NT2/D1 (cell line): ENCODE data around the gene ELL2.

Source experiments
- SUZ12 ChIP-seq: IDR thresholded peaks from 2 replicates; pipeline ENCODE4 v1.6.1; 2011; ENCODE audit not compliant: insufficient read length, insufficient read depth; ENCODE audit errors: extremely low read depth
- YY1 ChIP-seq: IDR thresholded peaks from 2 replicates; pipeline ENCODE4 v1.6.1; 2011; ENCODE audit not compliant: insufficient read length, insufficient read depth

DNA sequence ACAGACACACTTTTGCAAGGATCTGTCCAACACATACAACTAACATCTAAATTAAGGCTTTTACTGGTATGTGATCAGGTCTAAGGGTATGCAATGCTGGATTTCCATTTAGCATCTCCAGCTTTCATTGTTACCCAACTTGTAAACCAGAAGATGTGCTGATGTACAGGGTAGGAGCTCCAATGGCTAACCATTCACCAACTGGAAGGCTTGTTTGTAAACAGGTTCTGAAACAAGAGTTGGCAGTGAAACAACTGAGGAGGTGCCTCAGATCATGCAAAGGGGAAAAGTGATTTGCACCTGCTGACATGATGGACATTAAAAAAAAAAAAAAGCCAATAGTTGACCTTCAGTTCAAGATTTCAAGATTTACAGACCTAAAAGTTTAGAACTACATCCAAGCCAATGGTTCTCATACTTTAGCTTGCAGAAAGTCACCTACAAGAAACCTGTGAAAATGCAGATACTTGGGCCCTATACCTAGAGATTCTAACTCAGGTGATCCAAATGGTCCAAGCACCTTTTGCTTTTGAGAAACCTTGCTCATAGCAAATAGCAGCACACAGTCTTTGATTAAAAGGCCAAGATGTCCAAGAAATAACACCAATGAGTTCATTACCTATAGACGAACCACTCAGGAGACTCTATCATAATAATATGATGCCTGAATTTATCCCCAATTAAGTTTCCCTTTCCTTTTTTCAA lies 75.2 kb downstream of the ELL2 start:
- no peak for TF ChIP-seq YY1
- TF ChIP-seq SUZ12, result no peak
